Cerebellar cortex (tissue), 1 donor: ENCODE measurements around the gene STEAP3.

Experiments used
- DNase-seq: peaks from one replicate; pipeline ENCODE4 v3.0.0-alpha.2; 2015; ENCODE audit warnings: low spot score

The STEAP3 gene

GRCh38 chr2:119198240-119198840 is 25.3 kb upstream of the STEAP3 start:
- DNase-seq, result no peak

- no peak for DNase-seq
Measured at GRCh38 chr2:119201815-119202214, 21.8 kb upstream of the STEAP3 start.

- DNase-seq, result no peak
Measured at GRCh38 chr2:119202610-119203310, 20.9 kb upstream of the STEAP3 start.

GRCh38 chr2:119204525-119204924 is 19.1 kb upstream of the STEAP3 start:
- DNase-seq, result no peak

GRCh38 chr2:119205001-119205706 is 18.5 kb upstream of the STEAP3 start:
- peak; percentile 17 for DNase-seq

- DNase-seq, result no peak
Measured at GRCh38 chr2:119206201-119206600, 17.4 kb upstream of the STEAP3 start.

- no peak for DNase-seq
Measured at GRCh38 chr2:119207447-119207846, 16.2 kb upstream of the STEAP3 start.

GRCh38 chr2:119208791-119209203 is 14.8 kb upstream of the STEAP3 start:
- DNase-seq, result no peak

GRCh38 chr2:119212139-119212800 is 11.4 kb upstream of the STEAP3 start:
- no peak for DNase-seq

- no peak for DNase-seq
Measured at GRCh38 chr2:119214453-119215037, 9.1 kb upstream of the STEAP3 start.

GRCh38 chr2:119216994-119217393 is 6.6 kb upstream of the STEAP3 start:
- DNase-seq, result no peak

- peak; percentile 92 for DNase-seq
Measured at GRCh38 chr2:119218478-119219064, 5.1 kb upstream of the STEAP3 start.

- DNase-seq, result no peak
Measured at GRCh38 chr2:119219873-119220272, 3.8 kb upstream of the STEAP3 start.

GRCh38 chr2:119220720-119221301 is 2.8 kb upstream of the STEAP3 start:
- DNase-seq, result no peak

- no peak for DNase-seq
Measured at GRCh38 chr2:119221609-119222008, 2.0 kb upstream of the STEAP3 start.

GRCh38 chr2:119222213-119222612 is 1.4 kb upstream of the STEAP3 start:
- DNase-seq, result no peak

- no peak for DNase-seq
Measured at GRCh38 chr2:119222863-119223520, 642 bp upstream of the STEAP3 start.

GRCh38 chr2:119224391-119225104 is 914 bp downstream of the STEAP3 start:
- no peak for DNase-seq

GRCh38 chr2:119225105-119225865 is 1.7 kb downstream of the STEAP3 start:
- no peak for DNase-seq

- no peak for DNase-seq
Measured at GRCh38 chr2:119225926-119226325, 2.3 kb downstream of the STEAP3 start.
